Loucy (cell line): ENCODE measurements around the gene VSTM5.

Source experiments
- H2AFZ ChIP-seq: fragments of 200-600 bp; sonication (generic); 2 replicates; pipeline ENCODE4 v1.6.0; 2016; ENCODE audit warnings: antibody characterized with exemption, mild to moderate bottlenecking, low read length, moderate library complexity
- H3F3A ChIP-seq: fragments of 200-600 bp; 2 replicates; pipeline ENCODE4 v1.6.0; 2016; ENCODE audit warnings: antibody characterized with exemption, low read depth, mild to moderate bottlenecking
- H3K27me3 ChIP-seq: fragments of 200-600 bp; sonication (generic); 2 replicates; pipeline ENCODE4 v1.6.1; 2014; ENCODE audit warnings: low read length, mild to moderate bottlenecking; ENCODE audit not compliant: insufficient read depth, poor library complexity, severe bottlenecking
- H3K36me3 ChIP-seq: fragments of 200-600 bp; sonication (generic); 2 replicates; pipeline ENCODE4 v1.6.1; 2016; ENCODE audit warnings: low read length; ENCODE audit not compliant: insufficient read depth
- H3K4me1 ChIP-seq: fragments of 200-600 bp; sonication (generic); 2 replicates; pipeline ENCODE4 v1.5.1; 2014; ENCODE audit warnings: low read length, mild to moderate bottlenecking; ENCODE audit not compliant: insufficient read depth, poor library complexity, severe bottlenecking
- H3K4me2 ChIP-seq: fragments of 200-600 bp; sonication (generic); 2 replicates; pipeline ENCODE4 v1.6.0; 2014; ENCODE audit warnings: antibody characterized with exemption, low read length, low read depth, mild to moderate bottlenecking; ENCODE audit not compliant: poor library complexity, severe bottlenecking
- H3K4me3 ChIP-seq: fragments of 200-600 bp; sonication (generic); 2 replicates; pipeline ENCODE4 v1.5.1; 2014; ENCODE audit warnings: low read length, mild to moderate bottlenecking, mixed read lengths; ENCODE audit not compliant: poor library complexity, severe bottlenecking
- H3K79me2 ChIP-seq: fragments of 200-600 bp; sonication (generic); 2 replicates; pipeline ENCODE4 v1.6.1; 2014; ENCODE audit warnings: low read length; ENCODE audit not compliant: insufficient read depth
- H3K9ac ChIP-seq: fragments of 200-600 bp; sonication (generic); 2 replicates; pipeline ENCODE4 v1.6.0; 2014; ENCODE audit warnings: mild to moderate bottlenecking, low read depth, low read length, moderate library complexity; ENCODE audit not compliant: poor library complexity, severe bottlenecking
- H3K9me2 ChIP-seq: fragments of 200-600 bp; sonication (generic); replicated peaks from 2 replicates; pipeline ENCODE4 v1.6.1; 2016; ENCODE audit warnings: low read depth, low read length, mixed read lengths
- H3K9me3 ChIP-seq: fragments of 200-600 bp; sonication (generic); 2 replicates; pipeline ENCODE4 v1.6.1; 2014; ENCODE audit warnings: mild to moderate bottlenecking, antibody characterized with exemption, low read length, low read depth; ENCODE audit not compliant: insufficient read depth
- H4K20me1 ChIP-seq: fragments of 200-600 bp; sonication (generic); 2 replicates; pipeline ENCODE4 v1.6.0; 2014; ENCODE audit warnings: antibody characterized with exemption, low read length, mild to moderate bottlenecking; ENCODE audit not compliant: insufficient read depth, poor library complexity, severe bottlenecking
- EZH2phosphoT487 ChIP-seq: fragments of 200-600 bp; IDR thresholded peaks from 2 replicates; pipeline ENCODE4 v1.6.1; 2018; ENCODE audit warnings: antibody characterized with exemption, mild to moderate bottlenecking, moderate library complexity, borderline replicate concordance
- TF ChIP-seq, protein P1 (sequence below): fragments of 200-600 bp; sonication (generic); conservative IDR thresholded peaks from 2 replicates; pipeline ENCODE4 v1.5.1; 2014; ENCODE audit warnings: mild to moderate bottlenecking, antibody characterized with exemption, low read length

Gene VSTM5

DNA sequence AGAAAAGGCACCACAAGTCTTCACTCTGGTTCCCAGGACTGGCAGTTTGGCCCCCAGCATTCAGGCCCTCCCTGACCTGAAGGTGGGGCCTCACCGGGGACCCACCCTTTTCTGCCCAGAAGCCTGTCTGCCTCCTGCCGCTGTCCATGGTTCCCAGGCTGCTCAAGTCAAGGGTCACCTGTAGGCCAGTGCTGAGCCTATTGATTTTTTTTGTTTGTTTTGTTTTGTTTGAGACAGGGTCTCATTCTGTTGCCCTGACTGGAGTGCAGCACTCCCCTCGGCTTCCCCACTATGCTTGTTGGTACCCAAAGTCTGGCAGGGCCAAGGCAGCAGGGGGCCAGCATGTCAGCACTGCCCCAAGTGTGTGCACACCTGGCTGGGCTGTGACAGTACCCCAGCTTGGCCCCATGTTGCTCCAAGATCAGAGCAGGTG is 77.4 kb downstream of the VSTM5 start:
- no peak overlapping the region for H3K4me2 ChIP-seq
- H3K79me2 ChIP-seq: no peaks in the 10 kb centered on the region
- TF ChIP-seq, protein P1, sequence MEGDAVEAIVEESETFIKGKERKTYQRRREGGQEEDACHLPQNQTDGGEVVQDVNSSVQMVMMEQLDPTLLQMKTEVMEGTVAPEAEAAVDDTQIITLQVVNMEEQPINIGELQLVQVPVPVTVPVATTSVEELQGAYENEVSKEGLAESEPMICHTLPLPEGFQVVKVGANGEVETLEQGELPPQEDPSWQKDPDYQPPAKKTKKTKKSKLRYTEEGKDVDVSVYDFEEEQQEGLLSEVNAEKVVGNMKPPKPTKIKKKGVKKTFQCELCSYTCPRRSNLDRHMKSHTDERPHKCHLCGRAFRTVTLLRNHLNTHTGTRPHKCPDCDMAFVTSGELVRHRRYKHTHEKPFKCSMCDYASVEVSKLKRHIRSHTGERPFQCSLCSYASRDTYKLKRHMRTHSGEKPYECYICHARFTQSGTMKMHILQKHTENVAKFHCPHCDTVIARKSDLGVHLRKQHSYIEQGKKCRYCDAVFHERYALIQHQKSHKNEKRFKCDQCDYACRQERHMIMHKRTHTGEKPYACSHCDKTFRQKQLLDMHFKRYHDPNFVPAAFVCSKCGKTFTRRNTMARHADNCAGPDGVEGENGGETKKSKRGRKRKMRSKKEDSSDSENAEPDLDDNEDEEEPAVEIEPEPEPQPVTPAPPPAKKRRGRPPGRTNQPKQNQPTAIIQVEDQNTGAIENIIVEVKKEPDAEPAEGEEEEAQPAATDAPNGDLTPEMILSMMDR: no peak
- TF ChIP-seq EZH2phosphoT487: no peak

DNA sequence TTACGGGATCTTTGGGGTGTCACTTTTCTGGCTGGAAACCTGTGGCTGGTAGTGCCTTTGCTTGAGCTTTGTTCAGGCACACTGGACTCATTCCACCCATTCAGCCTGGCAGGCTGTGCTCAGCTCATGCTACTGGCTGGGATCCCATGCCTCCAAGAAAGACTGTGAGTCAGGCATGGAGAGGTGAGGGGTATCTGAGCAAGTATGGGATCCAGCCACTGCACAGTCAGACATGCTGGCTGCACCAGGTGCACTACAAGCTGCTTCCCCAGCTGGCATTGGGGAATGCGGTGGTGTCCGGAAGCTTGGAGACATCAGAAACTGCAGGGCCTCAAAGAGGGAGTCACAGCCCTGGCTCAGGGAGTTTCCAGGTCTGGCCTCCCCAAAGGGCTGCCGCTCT is 78.3 kb downstream of the VSTM5 start:
- Histone ChIP-seq H3K9ac (no peak overlapping the region), H3K9me3 (peaks cover 5% of the 10 kb centered on the region; the same call in 1 of the 2 replicates), H3F3A (no peaks in the 10 kb centered on the region), H3K4me2 (no peak overlapping the region), H4K20me1 (no peaks in the 10 kb centered on the region), H3K4me3 (no peak overlapping the region), H3K9me2 (no peaks in the 10 kb centered on the region), H3K4me1 (no peaks in the 10 kb centered on the region), H2AFZ (no peak overlapping the region), H3K36me3 (no peaks in the 10 kb centered on the region), H3K79me2 (no peaks in the 10 kb centered on the region), H3K27me3 (no peaks in the 10 kb centered on the region)
- TF ChIP-seq, protein P1: no peak
- TF ChIP-seq EZH2phosphoT487: no peak

More for the DNA sequence above, 77.4 kb downstream of the VSTM5 start:
- Histone ChIP-seq H3K9ac (no peak overlapping the region), H3K4me3 (no peak overlapping the region), H3K9me3 (peaks cover 5% of the 10 kb centered on the region; the same call in 1 of the 2 replicates), H4K20me1 (no peaks in the 10 kb centered on the region), H3K9me2 (no peaks in the 10 kb centered on the region), H3K36me3 (no peaks in the 10 kb centered on the region), H3K4me1 (no peaks in the 10 kb centered on the region), H3F3A (no peaks in the 10 kb centered on the region), H3K27me3 (no peaks in the 10 kb centered on the region), H2AFZ (no peak overlapping the region)

DNA sequence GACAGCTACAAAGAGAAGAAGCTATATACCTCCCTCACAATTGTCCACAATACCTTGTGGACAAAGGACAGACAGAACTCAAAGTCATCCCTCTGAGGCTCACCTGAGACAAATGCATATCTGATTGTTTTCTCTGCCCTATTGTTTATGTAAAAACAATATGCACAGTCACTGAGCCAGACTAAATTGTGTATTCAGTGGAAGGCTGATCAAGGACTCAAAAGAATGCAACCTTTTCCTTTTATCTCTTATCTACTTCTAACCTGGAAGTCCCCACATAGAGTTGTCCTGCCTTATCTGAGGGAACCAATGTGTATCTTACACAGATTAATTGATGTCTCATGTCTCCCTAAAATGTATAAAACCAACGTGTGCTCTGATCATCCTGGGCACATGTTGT is 80.3 kb downstream of the VSTM5 start:
- no peaks in the 10 kb centered on the region for H3F3A ChIP-seq
- no peaks in the 10 kb centered on the region for H3K36me3 ChIP-seq
- no peaks in the 10 kb centered on the region for H3K4me1 ChIP-seq
- H3K9me2 ChIP-seq: no peaks in the 10 kb centered on the region
- H3K9me3 ChIP-seq: peaks cover 5% of the 10 kb centered on the region; the same call in 1 of the 2 replicates
- TF ChIP-seq, protein P1: no peak
- no peaks in the 10 kb centered on the region for H4K20me1 ChIP-seq
- no peak overlapping the region for H3K4me3 ChIP-seq
- H2AFZ ChIP-seq: no peak overlapping the region
- H3K27me3 ChIP-seq: no peaks in the 10 kb centered on the region
- no peak overlapping the region for H3K9ac ChIP-seq
- H3K4me2 ChIP-seq: no peak overlapping the region
- H3K79me2 ChIP-seq: no peaks in the 10 kb centered on the region
